Measurements from ENCODE around the gene DAGLB. TPM values are rescaled to one million over a fixed set of nuclear protein-coding genes. Genes with fewer than 3 reads are reported as not detected.
"Not testable (repeated sequence)": the region's sequence is repeated elsewhere in the genome, so short reads cannot be mapped to it uniquely, and the experiment has no call there.

Gene DAGLB
- total RNA-seq, 1 donor from 2014 or later, result 27.0 TPM

GRCh38 chr7:6385110-6385781, 62.5 kb downstream of the DAGLB start:
- H3K4me3 Mint-ChIP-seq, result peak overlapping the region; percentile 24

GRCh38 chr7:6384327-6384726, 63.4 kb downstream of the DAGLB start:
- Mint-ChIP-seq H3K27ac (peak overlapping the region; percentile 79), H3K36me3 (peaks cover 30% of the 10 kb centered on the region), H3K27me3 (no peaks in the 10 kb centered on the region), H3K4me3 (no peak overlapping the region), H3K4me1 (ENCODE audit: unreplicated experiment) (peaks cover 34% of the 10 kb centered on the region), H3K9me3 (no peaks in the 10 kb centered on the region)
- no peak for TF ChIP-seq CTCF (conservative IDR thresholded peaks at IDR 0.05)
- DNase-seq (ENCODE audit: extremely low spot score, unreplicated experiment), result no peak

More at GRCh38 chr7:6385110-6385781, 62.5 kb downstream of the DAGLB start:
- Mint-ChIP-seq H3K9me3 (no peaks in the 10 kb centered on the region), H3K4me1 (ENCODE audit: unreplicated experiment) (peaks cover 28% of the 10 kb centered on the region), H3K36me3 (peaks cover 25% of the 10 kb centered on the region), H3K27me3 (no peaks in the 10 kb centered on the region), H3K27ac (peak overlapping the region; percentile 94)
- no peak for TF ChIP-seq CTCF (conservative IDR thresholded peaks at IDR 0.05)
- no peak for DNase-seq (ENCODE audit: extremely low spot score, unreplicated experiment)

- peaks cover 26% of the 10 kb centered on the region for H3K36me3 Mint-ChIP-seq
- H3K27me3 Mint-ChIP-seq, result no peaks in the 10 kb centered on the region
- no peak overlapping the region for H3K4me3 Mint-ChIP-seq
- TF ChIP-seq CTCF (conservative IDR thresholded peaks at IDR 0.05), result no peak
- peak overlapping the region; percentile 47 for H3K27ac Mint-ChIP-seq
- no peak for DNase-seq (ENCODE audit: extremely low spot score, unreplicated experiment)
- no peaks in the 10 kb centered on the region for H3K9me3 Mint-ChIP-seq
- peaks cover 43% of the 10 kb centered on the region for H3K4me1 Mint-ChIP-seq (ENCODE audit: unreplicated experiment)
Observed at GRCh38 chr7:6382817-6383216, 64.9 kb downstream of the DAGLB start.

GRCh38 chr7:6381846-6382245, 65.9 kb downstream of the DAGLB start:
- not testable (repeated sequence) for H3K4me3 Mint-ChIP-seq; H3K27me3 Mint-ChIP-seq; H3K9me3 Mint-ChIP-seq; DNase-seq (ENCODE audit: extremely low spot score, unreplicated experiment)
- H3K27ac Mint-ChIP-seq, result peak overlapping the region; percentile 47
- peaks cover 19% of the 10 kb centered on the region for H3K36me3 Mint-ChIP-seq
- H3K4me1 Mint-ChIP-seq (ENCODE audit: unreplicated experiment), result peaks cover 49% of the 10 kb centered on the region

GRCh38 chr7:6380310-6381095, 67.3 kb downstream of the DAGLB start:
- no peaks in the 10 kb centered on the region for H3K27me3 Mint-ChIP-seq
- H3K4me3 Mint-ChIP-seq, result peak overlapping the region; percentile 1
- H3K36me3 Mint-ChIP-seq, result peaks cover 17% of the 10 kb centered on the region
- DNase-seq (ENCODE audit: extremely low spot score, unreplicated experiment), result no peak
- TF ChIP-seq CTCF (conservative IDR thresholded peaks at IDR 0.05), result no peak
- peaks cover 49% of the 10 kb centered on the region for H3K4me1 Mint-ChIP-seq (ENCODE audit: unreplicated experiment)
- no peaks in the 10 kb centered on the region for H3K9me3 Mint-ChIP-seq
- peak overlapping the region; percentile 44 for H3K27ac Mint-ChIP-seq

GRCh38 chr7:6379886-6380285, 67.9 kb downstream of the DAGLB start:
- Mint-ChIP-seq H3K27ac (peak overlapping the region; percentile 44), H3K4me1 (ENCODE audit: unreplicated experiment) (peaks cover 45% of the 10 kb centered on the region), H3K36me3 (peaks cover 14% of the 10 kb centered on the region), H3K9me3 (no peaks in the 10 kb centered on the region), H3K27me3 (no peaks in the 10 kb centered on the region), H3K4me3 (peak overlapping the region; percentile 1)
- TF ChIP-seq CTCF (conservative IDR thresholded peaks at IDR 0.05), result no peak
- DNase-seq (ENCODE audit: extremely low spot score, unreplicated experiment), result no peak

- Mint-ChIP-seq H3K4me1 (ENCODE audit: unreplicated experiment) (peaks cover 45% of the 10 kb centered on the region), H3K36me3 (peaks cover 14% of the 10 kb centered on the region)
- not testable (repeated sequence) for H3K9me3 Mint-ChIP-seq; H3K4me3 Mint-ChIP-seq; DNase-seq (ENCODE audit: extremely low spot score, unreplicated experiment); H3K27me3 Mint-ChIP-seq; H3K27ac Mint-ChIP-seq
Observed at GRCh38 chr7:6378556-6378955, 69.2 kb downstream of the DAGLB start.

Data from type B pancreatic cell (in vitro differentiated cells).